HL-60 (cell line): ENCODE measurements around the gene IFTAP.

Source experiments
- CTCF ChIP-seq: IDR thresholded peaks from one replicate; pipeline ENCODE4 v1.5.1; 2011; ENCODE audit warnings: low read length, control low read depth, inconsistent platforms; ENCODE audit not compliant: insufficient read depth
- GABPA ChIP-seq: IDR thresholded peaks from 2 replicates; pipeline ENCODE4 v1.6.1; 2012; ENCODE audit warnings: low read depth
- POLR2AphosphoS5 ChIP-seq: IDR thresholded peaks from 2 replicates; pipeline ENCODE4 v1.6.1; 2012; ENCODE audit warnings: low read depth
- REST ChIP-seq: IDR thresholded peaks from 2 replicates; pipeline ENCODE4 v1.6.1; 2012; ENCODE audit warnings: low read depth; ENCODE audit not compliant: insufficient replicate concordance
- SPI1 ChIP-seq: IDR thresholded peaks from 2 replicates; pipeline ENCODE4 v1.6.1; 2012; ENCODE audit warnings: low read depth, mild to moderate bottlenecking, borderline replicate concordance

DNA sequence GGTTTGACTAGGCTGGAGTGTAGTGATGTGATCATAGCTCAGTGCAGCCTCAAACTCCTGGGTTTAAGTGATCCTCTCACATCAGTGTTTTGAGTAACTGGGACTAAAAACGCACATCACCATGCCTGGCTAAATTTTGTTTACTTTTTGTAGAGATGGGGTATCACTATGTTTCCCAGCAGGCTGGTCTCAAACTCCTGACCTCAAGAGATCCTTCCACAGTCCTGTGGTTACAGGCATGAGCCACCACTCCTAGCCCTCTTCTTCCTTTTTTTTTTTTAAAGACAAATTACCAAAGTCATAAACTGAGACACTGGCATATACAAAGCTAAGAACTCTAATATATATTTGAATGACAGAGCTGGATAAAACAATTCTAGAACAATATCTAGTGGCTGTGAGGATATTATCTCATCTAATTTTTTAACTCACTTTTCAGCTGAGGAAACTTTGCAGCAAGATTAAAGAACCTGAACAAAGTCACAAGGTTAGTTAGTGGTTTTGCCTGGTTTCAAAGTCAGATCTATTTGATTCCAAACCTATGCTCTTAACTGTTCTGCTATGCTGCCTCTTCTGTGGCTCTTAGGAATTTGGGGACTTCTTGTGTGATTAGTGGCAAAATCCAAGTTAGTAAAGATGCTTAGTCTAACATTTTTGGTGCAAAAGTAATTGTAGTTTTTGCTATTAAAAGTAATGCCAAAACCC, 99.0 kb downstream of the IFTAP start:
- TF ChIP-seq CTCF, result no peak
- no peak for TF ChIP-seq SPI1
- TF ChIP-seq REST, result no peak
- no peak for TF ChIP-seq GABPA
- TF ChIP-seq POLR2AphosphoS5, result no peak
